Activated CD8-positive, alpha-beta memory T cell treated with anti-CD3 and anti-CD28 coated beads, Interleukin-2, amount 50 U/mL, for 1 hour (primary cell): Measurements from ENCODE around the gene PARVA.
"Not testable (repeated sequence)": the region's sequence is repeated elsewhere in the genome, so short reads cannot be mapped to it uniquely, and the experiment has no call there.

ENCODE experiments used
- DNase-seq: peaks from one replicate; pipeline ENCODE4 v3.0.0-alpha.2; 2020; ENCODE audit errors: extremely low read depth

PARVA gene

GRCh38 chr11:12377106-12377823, at the start of gene PARVA:
PARVA (plus strand) TSS chr11:12377571; CDS start chr11:12377648, 77 bp downstream.
- no peak for DNase-seq

- no peak for DNase-seq
Measured at GRCh38 chr11:12329169-12329568, 48.2 kb upstream of the PARVA start.

- DNase-seq = no peak
Measured at GRCh38 chr11:12329797-12330196, 47.6 kb upstream of the PARVA start.

GRCh38 chr11:12330485-12331231, 46.7 kb upstream of the PARVA start:
- no peak for DNase-seq

- peak; percentile 19 for DNase-seq
Measured at GRCh38 chr11:12331239-12331874, 46.0 kb upstream of the PARVA start.

- DNase-seq = no peak
Measured at GRCh38 chr11:12343526-12343925, 33.8 kb upstream of the PARVA start.

- DNase-seq = no peak
Measured at GRCh38 chr11:12353534-12353933, 23.8 kb upstream of the PARVA start.

GRCh38 chr11:12354750-12355545, 22.4 kb upstream of the PARVA start:
- no peak for DNase-seq

GRCh38 chr11:12356944-12357655, 20.3 kb upstream of the PARVA start:
- no peak for DNase-seq

GRCh38 chr11:12357697-12358096, 19.7 kb upstream of the PARVA start:
- DNase-seq = not testable (repeated sequence)

GRCh38 chr11:12358302-12359188, 18.8 kb upstream of the PARVA start:
- DNase-seq = no peak

- no peak for DNase-seq
Measured at GRCh38 chr11:12359761-12360160, 17.6 kb upstream of the PARVA start.

GRCh38 chr11:12361682-12362081, 15.7 kb upstream of the PARVA start:
- DNase-seq = no peak

GRCh38 chr11:12362857-12363256, 14.5 kb upstream of the PARVA start:
- no peak for DNase-seq

- no peak for DNase-seq
Measured at GRCh38 chr11:12363373-12363772, 14.0 kb upstream of the PARVA start.

- not testable (repeated sequence) for DNase-seq
Measured at GRCh38 chr11:12365965-12366575, 11.3 kb upstream of the PARVA start.

GRCh38 chr11:12367057-12367456, 10.3 kb upstream of the PARVA start:
- not testable (repeated sequence) for DNase-seq

GRCh38 chr11:12372111-12372510, 5.3 kb upstream of the PARVA start:
- no peak for DNase-seq

- no peak for DNase-seq
Measured at GRCh38 chr11:12375720-12376119, 1.7 kb upstream of the PARVA start.
